ENCODE data around the gene PPIF.

PPIF gene

DNA sequence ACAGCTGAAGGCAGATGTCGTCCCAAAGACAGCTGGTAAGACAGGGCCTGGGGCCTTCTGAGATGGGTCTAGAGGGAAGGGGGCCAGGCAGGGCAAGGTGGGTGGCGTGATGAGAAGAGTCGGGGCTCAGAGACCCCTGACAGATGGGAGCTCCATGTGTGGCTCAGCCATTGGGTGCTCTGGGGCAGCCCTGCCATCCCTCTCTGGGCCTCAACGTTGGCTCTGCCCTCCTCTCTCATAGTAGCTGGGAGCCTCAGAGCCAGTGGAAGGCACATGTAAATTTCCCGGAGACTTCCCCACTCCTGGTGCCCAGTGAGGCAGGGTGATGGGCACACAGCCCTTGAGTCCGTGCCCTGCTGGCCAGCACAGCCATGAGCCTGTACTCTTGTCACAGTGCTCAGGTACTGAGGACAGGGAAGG, 1.8 kb downstream of the PPIF start:
- no peak for DNase-seq (ENCODE audit: low spot score)

DNA sequence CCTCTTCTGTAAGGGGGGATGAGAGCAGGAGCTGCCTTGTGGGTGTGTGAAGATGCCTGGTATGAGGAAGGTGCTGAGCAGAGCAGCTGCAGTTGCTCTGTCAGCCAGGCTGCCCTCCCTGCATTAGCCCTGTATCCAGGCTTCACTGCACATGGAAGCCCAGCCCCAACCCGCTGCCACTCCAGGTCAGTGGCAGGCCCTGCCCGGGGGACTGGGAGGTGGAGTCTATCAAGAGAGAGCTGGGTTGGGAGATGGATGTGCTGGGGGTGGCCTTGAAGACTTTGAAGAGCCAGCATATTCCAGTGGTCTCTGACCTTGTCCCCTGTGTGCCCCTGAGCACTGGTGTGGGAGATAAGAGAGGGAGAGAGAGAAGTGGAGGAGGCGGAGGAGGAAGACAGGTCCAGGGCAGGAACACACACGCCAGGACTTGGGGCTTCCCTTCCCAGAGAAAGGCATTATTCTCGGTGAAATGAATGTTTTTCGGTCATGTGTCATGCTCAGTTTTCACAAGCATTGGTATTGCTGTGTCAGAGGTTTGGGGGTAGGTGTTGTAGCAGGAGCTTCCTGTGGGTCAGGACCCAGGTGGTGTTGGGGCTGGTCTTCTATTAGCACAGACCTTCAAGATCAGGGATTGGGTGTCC, 2.6 kb downstream of the PPIF start:
- no peak for DNase-seq (ENCODE audit: low spot score)

DNA sequence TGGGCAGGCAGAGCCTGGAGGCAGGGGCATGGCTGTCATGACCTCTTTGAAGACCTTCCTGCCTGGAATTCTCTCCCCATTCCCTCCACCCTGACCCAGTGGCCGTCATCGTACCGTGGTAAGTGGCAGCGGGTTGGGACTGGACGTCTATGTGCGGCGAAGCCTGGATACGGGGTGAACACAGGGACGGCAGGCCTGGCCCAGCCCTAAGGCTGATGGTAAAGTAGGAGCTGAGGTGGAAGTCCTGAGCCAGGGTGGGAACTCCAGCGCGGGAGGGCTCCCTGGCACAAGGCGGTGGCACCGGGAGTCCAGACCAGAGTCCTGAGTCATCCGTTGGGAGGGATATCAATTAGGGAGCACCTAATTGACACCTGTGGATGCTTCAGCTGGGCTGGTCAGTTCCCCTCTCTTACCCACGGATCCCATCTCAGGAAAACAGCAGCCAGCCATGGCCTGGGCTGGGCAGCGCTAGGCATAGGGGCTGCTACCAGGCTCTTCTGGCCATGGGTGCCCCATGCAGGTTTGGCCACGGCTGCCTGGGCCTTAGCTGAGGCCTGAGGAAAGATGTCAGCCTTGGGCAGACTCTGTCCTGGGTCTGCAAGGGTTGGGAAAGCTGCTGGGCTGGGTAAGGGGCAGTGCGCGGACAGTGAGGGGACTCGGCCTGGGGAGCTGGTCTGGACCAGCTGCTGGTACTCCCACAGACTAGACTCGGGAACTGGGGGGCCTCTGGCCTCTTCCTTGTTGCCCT, 3.3 kb downstream of the PPIF start:
- DNase-seq (ENCODE audit: low spot score), result no peak

DNA sequence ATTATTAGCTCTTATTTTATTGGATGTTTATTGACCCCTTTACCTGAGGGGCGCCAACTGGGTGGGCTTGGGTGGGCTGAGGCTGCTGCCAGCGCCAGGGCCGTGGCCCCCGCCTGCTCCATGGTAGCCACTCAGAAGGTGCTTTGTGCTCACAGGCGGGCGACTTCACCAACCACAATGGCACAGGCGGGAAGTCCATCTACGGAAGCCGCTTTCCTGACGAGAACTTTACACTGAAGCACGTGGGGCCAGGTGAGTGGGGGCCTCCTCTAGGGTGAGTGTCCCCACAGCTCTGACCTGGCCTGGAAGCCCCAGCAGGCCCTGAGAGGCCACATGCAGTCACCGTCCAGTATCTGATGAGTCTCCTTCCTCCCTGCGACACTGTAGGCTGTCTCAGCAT, 4.1 kb downstream of the PPIF start:
- DNase-seq (ENCODE audit: low spot score), result no peak

DNA sequence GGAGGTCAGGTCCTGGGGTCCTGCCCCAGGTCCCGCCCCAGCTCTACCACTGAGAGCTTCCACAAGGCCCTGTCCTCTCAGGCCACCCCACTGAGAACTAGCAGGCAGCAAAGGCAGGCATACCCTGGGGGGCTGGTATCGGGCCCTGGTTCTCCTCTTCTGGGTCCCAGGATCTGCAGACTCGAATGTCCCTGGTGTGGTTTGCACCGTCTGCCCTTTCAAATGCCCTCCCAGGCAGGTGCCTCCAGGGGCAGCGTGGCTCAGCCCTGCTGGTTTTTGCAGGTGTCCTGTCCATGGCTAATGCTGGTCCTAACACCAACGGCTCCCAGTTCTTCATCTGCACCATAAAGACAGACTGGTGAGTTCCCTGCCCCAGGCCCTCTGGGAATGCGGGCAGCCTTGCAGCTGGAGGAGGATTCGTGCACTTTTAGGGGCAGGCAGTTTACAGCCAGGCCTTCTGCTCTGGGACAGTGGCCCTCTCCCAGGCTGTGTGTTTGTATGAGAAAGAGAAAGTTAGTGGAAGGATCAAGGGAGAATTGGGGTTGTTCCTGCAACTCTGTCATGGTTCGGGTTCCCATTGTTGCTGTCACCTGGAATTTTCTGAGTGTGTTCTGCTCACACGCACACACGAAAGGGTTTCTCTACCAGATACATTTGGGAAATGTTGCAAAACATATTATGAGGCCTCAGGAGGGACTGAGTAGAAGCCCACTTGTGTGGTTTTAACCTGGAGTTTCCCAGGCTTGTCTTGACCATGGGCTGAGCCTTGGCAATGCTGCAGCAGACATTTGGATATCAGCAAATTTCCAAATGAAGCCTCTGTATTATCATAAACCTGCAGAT, 5.0 kb downstream of the PPIF start:
- no peak for DNase-seq (ENCODE audit: low spot score)

DNA sequence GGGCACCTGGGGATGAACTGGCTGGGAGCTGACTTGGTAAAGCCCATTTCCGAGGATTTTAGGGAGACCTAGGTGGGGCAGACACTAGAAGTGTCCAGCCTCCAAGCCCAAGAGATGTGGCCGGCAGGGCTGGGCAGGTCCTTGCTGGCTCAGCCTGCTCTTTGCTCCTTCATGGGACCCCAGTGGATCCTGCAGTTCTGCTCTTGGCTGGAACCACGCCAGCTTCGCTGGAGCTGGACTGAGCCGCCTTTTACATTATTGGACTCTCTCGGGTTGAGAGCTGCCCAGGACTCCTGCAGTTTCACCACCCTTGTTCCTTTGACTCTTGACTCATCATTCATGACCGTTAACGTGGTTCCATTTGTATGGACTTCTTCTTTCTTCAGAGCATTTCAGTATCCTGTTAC, 5.7 kb downstream of the PPIF start:
- DNase-seq (ENCODE audit: low spot score), result no peak

DNA sequence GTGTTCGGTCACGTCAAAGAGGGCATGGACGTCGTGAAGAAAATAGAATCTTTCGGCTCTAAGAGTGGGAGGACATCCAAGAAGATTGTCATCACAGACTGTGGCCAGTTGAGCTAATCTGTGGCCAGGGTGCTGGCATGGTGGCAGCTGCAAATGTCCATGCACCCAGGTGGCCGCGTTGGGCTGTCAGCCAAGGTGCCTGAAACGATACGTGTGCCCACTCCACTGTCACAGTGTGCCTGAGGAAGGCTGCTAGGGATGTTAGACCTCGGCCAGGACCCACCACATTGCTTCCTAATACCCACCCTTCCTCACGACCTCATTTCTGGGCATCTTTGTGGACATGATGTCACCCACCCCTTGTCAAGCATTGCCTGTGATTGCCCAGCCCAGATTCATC, 6.5 kb downstream of the PPIF start:
- no peak for DNase-seq (ENCODE audit: low spot score)

DNA sequence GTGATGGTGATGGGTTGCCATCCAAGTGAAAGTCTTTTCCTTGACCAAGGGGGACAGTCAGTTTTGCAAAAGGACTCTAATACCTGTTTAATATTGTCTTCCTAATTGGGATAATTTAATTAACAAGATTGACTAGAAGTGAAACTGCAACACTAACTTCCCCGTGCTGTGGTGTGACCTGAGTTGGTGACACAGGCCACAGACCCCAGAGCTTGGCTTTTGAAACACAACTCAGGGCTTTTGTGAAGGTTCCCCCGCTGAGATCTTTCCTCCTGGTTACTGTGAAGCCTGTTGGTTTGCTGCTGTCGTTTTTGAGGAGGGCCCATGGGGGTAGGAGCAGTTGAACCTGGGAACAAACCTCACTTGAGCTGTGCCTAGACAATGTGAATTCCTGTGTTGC, 6.9 kb downstream of the PPIF start:
- DNase-seq (ENCODE audit: low spot score), result no peak

DNA sequence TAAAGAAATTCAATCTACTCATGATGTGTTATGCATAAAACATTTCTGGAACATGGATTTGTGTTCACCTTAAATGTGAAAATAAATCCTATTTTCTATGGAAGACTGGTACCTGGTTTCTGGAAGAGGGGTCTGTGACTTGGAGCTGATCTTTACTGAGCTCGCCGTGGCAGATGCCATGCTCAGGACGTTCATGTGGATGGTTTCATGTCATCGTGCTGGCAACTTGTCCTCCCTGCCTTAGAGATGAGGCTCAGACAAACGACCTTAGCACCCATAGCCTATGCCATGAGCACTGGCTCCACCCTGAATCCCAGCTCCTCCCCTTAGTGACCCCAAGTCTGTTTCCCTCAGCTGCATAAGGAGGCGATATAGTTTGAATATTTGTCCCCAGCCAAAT, 7.3 kb downstream of the PPIF start:
- DNase-seq (ENCODE audit: low spot score), result no peak

DNA sequence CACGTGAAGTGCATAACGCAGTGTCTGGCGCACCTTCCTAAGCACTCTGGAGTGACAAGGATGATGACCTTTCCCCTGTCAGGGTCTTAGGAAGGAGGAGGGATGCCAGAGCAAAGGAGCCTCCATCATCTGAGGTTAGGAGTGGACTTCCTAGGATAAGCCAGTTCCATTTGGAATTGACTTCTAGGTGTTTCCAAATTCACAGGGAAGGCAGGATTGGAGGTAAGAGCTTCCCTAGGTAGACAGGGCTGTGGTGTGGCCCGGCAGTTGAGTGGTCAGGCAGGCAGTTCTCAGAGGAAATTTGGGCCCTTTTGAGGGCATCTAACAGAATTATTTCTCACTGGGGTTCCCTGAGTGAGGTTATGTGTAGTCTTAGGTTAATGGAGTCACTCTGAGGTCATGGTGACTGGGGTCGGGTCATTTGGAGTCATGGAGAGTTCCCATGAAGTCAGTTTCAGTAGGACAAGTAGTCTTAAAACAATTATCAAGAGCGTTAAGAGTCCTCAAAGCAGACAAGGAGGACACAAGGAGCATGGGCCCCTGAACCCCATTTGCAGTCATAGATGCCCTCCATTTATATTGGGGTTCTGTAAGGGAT, 8.2 kb downstream of the PPIF start:
- DNase-seq (ENCODE audit: low spot score), result no peak

DNA sequence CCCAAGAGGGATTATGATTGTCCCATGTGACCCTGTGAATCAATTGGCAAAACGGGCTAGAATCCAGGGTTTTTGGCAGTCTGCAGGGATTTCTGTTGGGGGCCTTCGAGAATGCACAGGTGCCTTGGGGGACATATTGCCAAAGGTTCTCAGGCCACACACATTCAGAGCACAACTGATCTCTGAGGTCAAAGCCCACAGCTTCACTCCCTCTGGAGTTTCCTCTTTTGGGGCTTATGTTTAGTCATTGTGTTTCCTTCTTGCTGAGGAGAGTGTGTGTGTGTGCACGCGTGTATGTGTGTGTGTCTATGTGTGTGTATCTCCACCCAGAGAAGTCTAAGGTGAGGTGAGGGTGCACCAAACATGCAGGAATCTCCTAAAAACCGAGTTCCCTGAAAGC, 8.8 kb downstream of the PPIF start:
- no peak for DNase-seq (ENCODE audit: low spot score)

DNA sequence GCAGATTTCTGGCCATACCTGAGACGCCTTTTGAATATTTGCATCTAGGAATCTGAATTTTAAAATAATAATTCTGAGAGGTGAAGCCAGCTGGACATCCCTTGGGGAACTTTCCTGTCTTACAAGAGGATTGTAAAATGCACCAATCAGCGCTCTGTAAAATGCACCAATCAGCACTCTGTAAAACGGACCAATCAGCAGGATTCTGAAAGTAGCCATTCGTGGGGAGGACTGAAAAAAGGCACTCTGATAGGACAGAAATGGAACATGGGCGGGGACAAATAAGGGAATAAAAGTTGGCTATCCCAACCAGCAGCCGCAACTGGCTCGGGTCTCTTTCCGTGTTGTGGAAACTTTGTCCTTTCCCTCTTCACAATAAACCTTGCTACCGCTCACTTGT, 9.9 kb downstream of the PPIF start:
- DNase-seq (ENCODE audit: low spot score), result no peak

DNA sequence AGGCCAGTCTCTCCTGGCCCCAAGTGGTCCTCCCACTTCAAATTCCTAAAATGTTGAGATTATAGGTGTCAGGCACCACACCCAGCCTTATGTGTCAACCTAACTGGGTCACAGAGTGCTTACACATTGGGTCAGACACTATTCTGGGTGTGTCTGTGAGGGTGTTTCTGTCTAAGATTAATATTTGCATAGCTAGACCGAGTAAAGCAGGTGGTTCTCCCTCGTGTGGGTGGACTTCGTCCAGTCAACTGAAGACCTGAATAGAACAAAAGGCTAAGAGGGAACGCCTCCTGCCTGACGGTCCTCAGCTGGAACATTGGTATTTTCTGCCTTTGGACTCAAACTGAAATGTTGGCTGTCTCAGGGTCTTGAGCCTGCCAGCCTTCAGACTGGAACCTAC, 11.5 kb downstream of the PPIF start:
- no peak for DNase-seq (ENCODE audit: low spot score)

DNA sequence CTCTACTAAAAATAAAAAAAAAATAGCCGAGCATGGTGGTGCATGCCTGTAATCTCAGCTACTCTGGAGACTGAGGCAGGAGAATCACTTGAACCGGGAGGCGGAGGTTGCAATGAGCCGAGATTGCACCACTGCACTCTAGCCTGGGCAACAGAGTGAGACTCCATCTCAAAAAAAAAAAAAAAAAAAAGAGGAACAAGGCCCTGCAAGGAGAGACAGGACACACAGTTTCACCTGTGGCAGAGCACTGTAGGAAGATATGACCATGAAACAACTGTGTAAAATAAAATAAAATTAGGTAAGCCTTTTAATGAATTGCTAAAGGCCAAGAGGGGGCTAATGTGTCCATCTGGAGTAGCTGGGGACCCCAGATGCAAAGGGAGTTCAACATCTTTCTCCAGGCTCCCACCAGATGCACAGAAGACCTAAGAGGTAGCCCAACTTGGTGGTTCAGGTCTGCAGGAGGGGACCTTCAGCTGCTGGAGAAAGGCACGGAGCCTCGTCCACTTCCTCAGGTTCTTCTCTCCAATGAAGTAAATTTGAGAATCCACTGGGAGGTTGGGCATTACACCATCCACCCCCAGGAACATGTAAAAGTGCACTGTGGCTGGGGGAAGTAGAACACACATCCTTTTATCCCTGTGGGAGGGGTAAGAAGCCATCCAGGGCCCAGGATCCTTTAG, 12.7 kb downstream of the PPIF start:
- no peak for DNase-seq (ENCODE audit: low spot score)

DNA sequence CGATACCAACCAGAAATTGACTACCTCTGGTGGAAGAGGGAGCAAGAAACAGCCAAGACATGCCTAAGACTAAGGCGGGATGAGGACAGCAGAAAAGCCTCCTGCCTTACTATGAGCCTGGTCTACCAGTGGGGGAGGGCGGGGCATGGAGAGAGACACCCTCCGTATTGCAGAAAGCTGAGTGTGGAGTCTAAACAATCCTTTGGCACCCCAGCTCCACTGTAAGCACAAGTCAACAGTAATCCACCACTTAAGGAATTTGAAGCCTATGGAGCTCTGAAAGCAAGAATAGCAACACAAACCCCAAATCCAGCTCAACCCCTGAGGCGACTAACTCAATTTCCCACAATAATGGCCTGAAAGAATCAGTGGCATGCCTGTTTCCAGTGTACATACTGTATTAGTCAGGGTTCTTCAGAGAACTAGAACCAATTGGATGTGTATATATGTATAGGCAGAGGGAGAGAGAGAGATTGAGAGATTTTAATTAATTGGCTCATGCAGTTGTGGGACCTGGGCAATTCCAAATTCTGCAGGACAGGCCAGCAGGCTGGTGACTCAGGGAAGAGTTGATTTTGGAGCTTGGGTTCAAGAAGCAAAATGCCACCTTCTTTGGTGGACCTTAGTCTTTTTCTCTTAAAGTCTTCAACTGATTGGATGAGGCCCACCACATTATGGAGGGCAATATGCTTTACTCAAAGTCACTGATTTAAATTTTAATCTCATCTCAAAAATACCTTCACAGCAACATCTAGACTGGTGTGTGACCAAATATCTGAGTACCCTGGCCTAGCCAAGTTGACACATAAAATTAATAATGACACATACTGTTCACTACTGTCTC, 13.5 kb downstream of the PPIF start:
- DNase-seq (ENCODE audit: low spot score), result no peak

DNA sequence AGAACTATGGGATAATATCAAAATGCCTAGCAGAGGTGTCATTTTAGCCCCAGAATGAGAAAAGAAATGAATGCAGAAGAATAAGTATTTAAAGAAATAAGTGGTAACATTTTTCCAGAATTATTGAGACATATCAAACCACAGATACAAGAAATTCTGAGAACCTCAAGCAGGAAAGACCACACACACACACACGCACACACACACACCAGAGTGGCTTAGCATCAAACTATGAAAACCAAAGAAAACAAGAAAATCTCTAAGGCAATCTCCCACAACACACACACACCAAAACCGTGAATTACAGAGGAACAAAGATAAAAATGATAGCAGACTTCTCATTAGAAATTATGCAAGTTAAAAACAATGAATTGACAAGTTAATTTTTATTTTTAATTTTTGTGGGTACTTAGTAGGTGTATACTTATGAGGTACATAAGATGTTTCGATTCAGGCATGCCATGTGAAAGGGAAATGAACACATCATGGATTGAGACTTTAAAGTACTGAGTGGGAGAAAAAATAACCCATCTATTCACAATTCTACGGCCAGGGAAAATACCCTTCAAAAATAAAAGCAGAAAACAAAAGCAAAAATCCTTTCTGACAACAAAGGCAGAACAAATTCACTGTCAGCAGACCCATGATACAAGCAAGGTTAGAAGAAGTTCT, 14.6 kb downstream of the PPIF start:
- DNase-seq (ENCODE audit: low spot score), result no peak

DNA sequence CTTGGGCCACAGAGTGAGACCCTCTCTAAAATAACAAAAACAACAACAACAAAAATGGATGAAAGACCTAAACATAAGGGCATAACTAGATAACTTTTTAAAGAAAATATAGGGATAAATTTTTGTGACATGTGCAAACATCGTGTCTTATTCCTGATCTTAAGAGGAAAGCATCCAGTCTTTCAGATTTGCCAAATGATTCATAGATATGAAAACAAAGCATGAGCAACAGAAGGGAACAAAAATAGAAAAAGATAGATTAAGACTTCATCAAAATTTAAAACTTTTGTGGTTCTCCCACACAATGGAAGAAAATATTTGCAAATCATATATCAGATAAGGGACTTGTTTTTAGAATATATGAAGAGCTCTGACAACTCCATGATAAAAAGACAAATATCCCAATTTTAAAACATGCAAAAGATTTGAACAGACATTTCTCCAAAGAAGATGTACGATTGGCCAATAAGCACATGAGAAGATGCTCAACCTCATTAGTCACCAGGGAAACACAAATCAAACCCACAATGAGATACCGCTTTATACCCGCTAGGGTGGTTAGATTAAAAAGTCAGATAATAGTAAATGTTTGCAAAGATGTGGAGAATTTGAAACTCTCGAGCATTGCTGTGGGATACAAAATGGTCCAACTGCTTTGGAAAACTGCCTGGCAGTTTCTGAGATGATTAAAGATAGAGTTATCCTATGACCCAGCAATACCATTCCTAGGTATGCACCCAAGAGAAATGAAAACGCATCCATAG, 20.3 kb downstream of the PPIF start:
- no peak for DNase-seq (ENCODE audit: low spot score)

DNA sequence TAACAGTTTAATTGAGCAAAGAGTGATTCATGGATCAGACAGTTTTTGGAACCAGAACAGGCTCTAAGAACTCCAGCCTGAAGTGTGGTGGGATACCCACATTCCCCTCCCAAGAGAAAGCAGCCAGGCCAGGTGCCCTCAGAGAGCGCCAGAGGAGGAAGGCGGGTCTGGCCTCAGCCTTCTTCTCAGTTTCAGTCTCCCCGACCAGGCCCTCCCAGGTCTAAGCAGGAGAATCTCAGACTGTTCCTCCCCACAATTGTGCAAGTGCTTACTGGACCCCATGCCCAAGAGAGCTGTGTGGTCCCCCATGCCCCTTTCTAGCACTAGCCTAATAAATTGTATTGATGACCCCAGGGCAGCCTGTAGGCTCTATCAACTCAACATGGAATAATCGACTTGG, 25.6 kb downstream of the PPIF start:
- DNase-seq (ENCODE audit: low spot score), result no peak

DNA sequence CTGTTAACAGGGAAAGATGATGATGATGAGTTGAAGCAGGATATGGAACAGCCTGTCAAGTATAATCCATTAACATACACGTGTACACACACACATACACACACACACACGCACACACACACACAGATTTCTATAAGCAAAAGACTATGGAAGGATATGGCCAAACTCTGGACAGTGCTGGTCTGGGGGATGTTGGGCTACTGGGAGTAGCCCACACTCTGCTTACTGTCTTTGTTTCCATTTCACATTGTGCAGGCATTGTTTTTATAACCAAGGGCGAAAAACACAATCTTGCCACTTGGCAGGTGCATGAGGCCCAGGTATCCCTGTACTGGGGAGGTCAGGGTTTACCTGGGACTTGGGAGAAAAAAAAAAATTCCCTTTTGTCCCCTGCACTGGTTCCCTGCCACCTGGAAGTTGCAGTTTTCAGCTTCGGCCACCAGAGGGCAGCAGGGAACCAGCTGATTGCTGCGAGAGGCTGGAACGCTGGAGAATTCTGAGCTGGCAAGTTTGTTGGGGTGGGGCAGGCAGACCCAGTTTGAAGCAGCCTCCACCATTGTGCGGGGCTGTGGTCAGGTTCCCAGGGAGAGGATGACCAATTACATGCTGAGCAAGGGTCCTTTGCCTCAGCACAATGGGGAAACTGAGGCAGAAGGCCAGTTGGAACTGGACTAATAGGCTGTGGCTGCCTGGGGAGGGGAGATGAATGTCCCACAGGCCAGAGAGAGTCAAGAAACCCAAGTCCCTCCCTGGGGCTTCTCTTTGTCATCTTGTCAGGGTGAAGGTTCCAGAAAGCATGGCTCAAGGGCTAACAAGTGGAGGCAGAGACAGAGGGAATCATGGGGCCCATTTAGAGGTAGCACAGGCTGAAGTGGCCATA, 27.3 kb downstream of the PPIF start:
- peak; percentile 70 for DNase-seq (ENCODE audit: low spot score)
